ENCODE measurements around the gene WDR74.

DNA sequence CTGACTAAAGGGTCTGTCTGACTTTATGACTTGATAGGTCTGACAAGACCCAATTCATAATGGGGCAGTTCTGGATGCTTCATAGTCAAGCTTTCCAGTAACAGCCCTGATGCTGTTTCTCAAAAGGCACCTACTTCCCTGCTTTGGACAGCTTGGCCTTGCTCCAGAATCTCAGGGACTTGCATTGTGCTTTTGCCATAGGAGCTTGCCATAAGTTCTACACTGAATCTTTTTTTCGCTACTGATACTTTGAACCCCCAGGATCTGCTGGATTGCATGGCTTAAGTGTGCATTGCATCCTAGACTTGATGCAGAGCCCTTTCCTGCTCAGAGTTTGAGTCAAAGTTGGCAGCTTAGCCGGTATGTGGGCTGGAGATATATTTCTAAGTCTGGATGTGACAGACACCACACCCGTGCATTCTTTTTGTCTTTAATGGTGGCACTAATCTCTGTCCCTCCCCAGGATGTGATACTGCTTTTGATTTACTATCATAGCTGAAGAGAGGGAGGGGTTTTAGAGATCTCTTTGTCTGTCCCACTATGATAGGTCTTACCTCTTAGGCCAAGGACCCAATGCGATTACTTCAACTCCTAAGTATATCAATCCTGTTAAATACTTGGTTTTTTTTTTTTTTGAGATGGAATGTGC lies 24.4 kb upstream of the WDR74 start:
- no peak for TF ChIP-seq CTCF (IDR thresholded peaks at IDR 0.05; ENCODE audit: low read depth, low read length)
- TF ChIP-seq, protein P1, sequence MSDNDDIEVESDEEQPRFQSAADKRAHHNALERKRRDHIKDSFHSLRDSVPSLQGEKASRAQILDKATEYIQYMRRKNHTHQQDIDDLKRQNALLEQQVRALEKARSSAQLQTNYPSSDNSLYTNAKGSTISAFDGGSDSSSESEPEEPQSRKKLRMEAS (IDR thresholded peaks at IDR 0.05; ENCODE audit: low read depth, low read length) = no peak

Measured in NB4 (cell line).